ENCODE results near the gene PNMA8A. TPM values are rescaled to one million over a fixed set of nuclear protein-coding genes. Genes with fewer than 3 reads are reported as not detected.

The PNMA8A gene
- polyA plus RNA-seq, 1 donor from 2014 or later = 234 TPM

- Histone ChIP-seq H3K27ac (ENCODE audit: low read length) (no peak overlapping the region), H3K4me2 (ENCODE audit: low read length) (no peak overlapping the region)
- no peak for TF ChIP-seq SMC3 (conservative IDR thresholded peaks at IDR 0.05; ENCODE audit: poor library complexity)
- no peak for TF ChIP-seq MXI1 (conservative IDR thresholded peaks at IDR 0.05; ENCODE audit: poor library complexity, severe bottlenecking)
- TF ChIP-seq TAF1 (IDR thresholded peaks at IDR 0.05; ENCODE audit: low read depth) = no peak
- TF ChIP-seq RAD21 (conservative IDR thresholded peaks at IDR 0.05) = no peak
- TF ChIP-seq, protein P1, sequence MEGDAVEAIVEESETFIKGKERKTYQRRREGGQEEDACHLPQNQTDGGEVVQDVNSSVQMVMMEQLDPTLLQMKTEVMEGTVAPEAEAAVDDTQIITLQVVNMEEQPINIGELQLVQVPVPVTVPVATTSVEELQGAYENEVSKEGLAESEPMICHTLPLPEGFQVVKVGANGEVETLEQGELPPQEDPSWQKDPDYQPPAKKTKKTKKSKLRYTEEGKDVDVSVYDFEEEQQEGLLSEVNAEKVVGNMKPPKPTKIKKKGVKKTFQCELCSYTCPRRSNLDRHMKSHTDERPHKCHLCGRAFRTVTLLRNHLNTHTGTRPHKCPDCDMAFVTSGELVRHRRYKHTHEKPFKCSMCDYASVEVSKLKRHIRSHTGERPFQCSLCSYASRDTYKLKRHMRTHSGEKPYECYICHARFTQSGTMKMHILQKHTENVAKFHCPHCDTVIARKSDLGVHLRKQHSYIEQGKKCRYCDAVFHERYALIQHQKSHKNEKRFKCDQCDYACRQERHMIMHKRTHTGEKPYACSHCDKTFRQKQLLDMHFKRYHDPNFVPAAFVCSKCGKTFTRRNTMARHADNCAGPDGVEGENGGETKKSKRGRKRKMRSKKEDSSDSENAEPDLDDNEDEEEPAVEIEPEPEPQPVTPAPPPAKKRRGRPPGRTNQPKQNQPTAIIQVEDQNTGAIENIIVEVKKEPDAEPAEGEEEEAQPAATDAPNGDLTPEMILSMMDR (IDR thresholded peaks at IDR 0.05; ENCODE audit: poor library complexity, severe bottlenecking) = no peak
- TF ChIP-seq EZH2 (IDR thresholded peaks at IDR 0.05; ENCODE audit: borderline replicate concordance, insufficient read depth, low read length, poor library complexity, severe bottlenecking) = no peak
- TF ChIP-seq REST (IDR thresholded peaks at IDR 0.05; ENCODE audit: borderline replicate concordance) = no peak
- TF ChIP-seq POLR2AphosphoS5 (IDR thresholded peaks at IDR 0.05) = no peak
- TF ChIP-seq EP300 (conservative IDR thresholded peaks at IDR 0.05; ENCODE audit: poor library complexity, severe bottlenecking) = no peak
These were observed 4.7 kb downstream of the PNMA8A start for GRCh38 chr19:46466536-46467196.

DNA sequence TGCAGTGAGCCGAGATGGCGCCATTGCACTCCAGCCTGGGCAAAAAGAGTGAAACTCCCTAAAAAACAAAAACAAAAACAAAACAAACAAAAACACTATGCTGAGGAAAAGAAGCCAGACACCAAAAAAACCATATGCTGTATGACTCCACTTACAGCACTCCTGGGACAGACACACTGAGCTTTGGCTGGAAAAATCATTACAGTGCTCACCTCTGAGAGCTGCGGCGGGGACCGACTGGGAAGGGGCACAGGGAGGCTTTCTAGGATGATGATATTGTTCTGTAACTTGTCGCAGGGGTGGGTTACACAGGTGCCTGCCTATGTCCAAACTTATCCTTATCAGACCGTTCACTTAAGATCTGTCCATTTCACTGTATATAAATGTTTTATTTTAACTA, 7.8 kb downstream of the PNMA8A start:
- H3K4me2 ChIP-seq (ENCODE audit: low read length) = no peak overlapping the region

More at GRCh38 chr19:46466536-46467196, 4.7 kb downstream of the PNMA8A start:
- Histone ChIP-seq H3K79me2 (replicated peaks; ENCODE audit: insufficient read depth, low read length) (peaks cover 18% of the 10 kb centered on the region), H4K20me1 (ENCODE audit: insufficient read depth) (no peaks in the 10 kb centered on the region), H3K27me3 (ENCODE audit: insufficient read depth, low read depth, low read length) (no peaks in the 10 kb centered on the region), H3K9ac (ENCODE audit: low read length) (no peak overlapping the region), H3K4me3 (ENCODE audit: low read length) (no peak overlapping the region), H3K9me2 (ENCODE audit: insufficient read depth, low read length) (no peaks in the 10 kb centered on the region), H3F3A (ENCODE audit: insufficient read depth, low read length, poor library complexity, severe bottlenecking) (no peaks in the 10 kb centered on the region), H3K36me3 (ENCODE audit: insufficient read depth, low read length) (no peaks in the 10 kb centered on the region), H2AFZ (ENCODE audit: low read depth, low read length) (no peak overlapping the region), H3K9me3 (ENCODE audit: low read length) (no peaks in the 10 kb centered on the region)

More for the DNA sequence above, 7.8 kb downstream of the PNMA8A start:
- Histone ChIP-seq H3F3A (ENCODE audit: insufficient read depth, low read length, poor library complexity, severe bottlenecking) (no peaks in the 10 kb centered on the region), H3K27me3 (ENCODE audit: insufficient read depth, low read depth, low read length) (no peaks in the 10 kb centered on the region), H3K36me3 (ENCODE audit: insufficient read depth, low read length) (no peaks in the 10 kb centered on the region), H3K4me3 (ENCODE audit: low read length) (no peak overlapping the region), H3K9me3 (ENCODE audit: low read length) (no peaks in the 10 kb centered on the region), H3K27ac (ENCODE audit: low read length) (no peak overlapping the region), H4K20me1 (ENCODE audit: insufficient read depth) (no peaks in the 10 kb centered on the region), H2AFZ (ENCODE audit: low read depth, low read length) (no peak overlapping the region), H3K79me2 (replicated peaks; ENCODE audit: insufficient read depth, low read length) (no peaks in the 10 kb centered on the region), H3K9me2 (ENCODE audit: insufficient read depth, low read length) (no peaks in the 10 kb centered on the region), H3K9ac (ENCODE audit: low read length) (no peak overlapping the region)
- TF ChIP-seq REST (IDR thresholded peaks at IDR 0.05; ENCODE audit: borderline replicate concordance) (no peak), TAF1 (IDR thresholded peaks at IDR 0.05; ENCODE audit: low read depth) (no peak), RAD21 (conservative IDR thresholded peaks at IDR 0.05) (no peak), EZH2 (IDR thresholded peaks at IDR 0.05; ENCODE audit: borderline replicate concordance, insufficient read depth, low read length, poor library complexity, severe bottlenecking) (no peak), EP300 (conservative IDR thresholded peaks at IDR 0.05; ENCODE audit: poor library complexity, severe bottlenecking) (no peak), SMC3 (conservative IDR thresholded peaks at IDR 0.05; ENCODE audit: poor library complexity) (no peak), MXI1 (conservative IDR thresholded peaks at IDR 0.05; ENCODE audit: poor library complexity, severe bottlenecking) (no peak), POLR2AphosphoS5 (IDR thresholded peaks at IDR 0.05) (no peak)
- TF ChIP-seq, protein P1 (IDR thresholded peaks at IDR 0.05; ENCODE audit: poor library complexity, severe bottlenecking) = no peak

All from neural cell (in vitro differentiated cells).